ENCODE results near the gene SORD.
"Not testable (repeated sequence)": the region's sequence is repeated elsewhere in the genome, so short reads cannot be mapped to it uniquely, and the experiment has no call there.

Gene SORD

DNA sequence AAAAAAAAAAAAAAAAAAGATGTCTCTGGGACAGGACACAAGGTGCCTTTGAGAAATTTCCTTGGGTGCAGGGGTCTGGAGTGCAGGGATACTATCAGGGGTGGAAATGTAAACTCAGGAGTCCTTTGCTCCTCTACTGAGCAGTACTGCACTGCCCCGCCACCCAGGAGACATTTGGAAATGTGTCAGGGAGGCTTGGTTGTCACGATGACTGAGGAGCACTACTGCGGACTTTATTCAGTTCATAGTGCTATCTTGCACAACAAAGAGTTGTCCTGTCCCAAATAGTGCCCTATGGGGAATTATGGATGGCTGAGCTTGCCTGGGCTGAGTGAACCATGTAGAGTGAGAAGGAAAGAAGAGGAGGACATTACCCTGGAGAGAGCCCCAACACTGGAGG is 2.6 kb downstream of the SORD start:
- DNase-seq, result not testable (repeated sequence)

DNA sequence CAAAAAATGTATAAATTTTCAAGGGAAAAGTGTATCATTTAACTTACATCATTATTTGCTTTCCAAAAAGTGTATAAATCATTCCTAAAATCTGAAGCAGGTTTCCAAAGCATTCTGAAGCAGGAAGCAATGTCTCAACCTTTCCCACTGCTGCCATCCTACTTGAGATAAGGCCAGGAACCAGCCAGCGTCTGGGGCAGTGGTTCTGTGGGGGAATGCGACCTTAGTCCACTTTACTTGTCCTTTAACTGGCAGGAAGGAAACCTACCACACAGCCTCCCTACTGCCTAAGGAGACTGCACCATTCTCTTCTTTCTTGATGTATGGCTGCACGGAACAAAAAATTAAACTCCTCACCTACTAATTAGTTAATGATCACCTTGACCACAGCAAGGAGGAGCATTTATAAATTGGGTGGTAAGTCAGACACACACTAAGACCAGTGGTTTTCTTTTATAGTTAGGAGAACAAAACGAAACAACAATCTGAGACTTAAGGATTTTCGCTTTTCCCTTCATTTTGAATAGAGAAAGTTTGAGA is 3.7 kb downstream of the SORD start:
- no peak for DNase-seq

DNA sequence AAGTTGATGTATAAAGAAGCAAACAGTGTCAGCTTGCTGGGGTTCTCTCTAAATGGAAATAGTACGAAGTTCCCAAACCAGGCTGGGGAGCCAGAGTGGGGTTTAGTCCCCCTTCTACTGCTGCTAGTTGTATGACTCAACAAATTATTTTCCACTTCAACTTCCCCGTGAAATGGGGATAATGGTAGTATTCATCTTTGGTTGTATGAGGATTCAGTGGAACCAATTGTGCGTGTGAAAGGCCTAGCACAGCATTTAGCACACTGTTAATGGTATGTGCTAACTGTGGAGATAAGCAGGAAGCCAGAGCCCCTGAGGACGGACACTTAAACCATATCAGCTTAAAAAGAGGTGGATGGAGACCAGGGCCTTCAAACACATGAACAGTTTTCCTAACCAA is 4.2 kb downstream of the SORD start:
- DNase-seq, result no peak

DNA sequence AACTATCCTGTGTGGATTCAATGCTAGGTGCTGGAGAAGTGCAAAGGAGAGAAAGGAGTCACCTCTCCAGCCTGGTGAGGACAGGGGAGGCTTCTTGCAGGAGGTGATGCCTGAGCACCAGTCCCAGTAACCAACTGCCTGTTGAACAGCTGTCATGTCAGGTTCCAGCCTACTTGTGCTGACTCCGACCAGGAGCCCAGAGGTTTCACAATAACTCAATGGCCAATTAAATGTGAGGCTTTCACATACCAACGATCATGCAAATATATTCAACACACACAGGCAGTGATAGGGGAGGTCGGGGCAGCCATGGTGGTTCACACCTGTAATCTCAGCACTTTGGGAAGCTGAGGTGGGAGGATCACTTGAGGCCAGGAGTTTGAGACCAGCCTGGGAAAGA is 7.7 kb downstream of the SORD start:
- no peak for DNase-seq

DNA sequence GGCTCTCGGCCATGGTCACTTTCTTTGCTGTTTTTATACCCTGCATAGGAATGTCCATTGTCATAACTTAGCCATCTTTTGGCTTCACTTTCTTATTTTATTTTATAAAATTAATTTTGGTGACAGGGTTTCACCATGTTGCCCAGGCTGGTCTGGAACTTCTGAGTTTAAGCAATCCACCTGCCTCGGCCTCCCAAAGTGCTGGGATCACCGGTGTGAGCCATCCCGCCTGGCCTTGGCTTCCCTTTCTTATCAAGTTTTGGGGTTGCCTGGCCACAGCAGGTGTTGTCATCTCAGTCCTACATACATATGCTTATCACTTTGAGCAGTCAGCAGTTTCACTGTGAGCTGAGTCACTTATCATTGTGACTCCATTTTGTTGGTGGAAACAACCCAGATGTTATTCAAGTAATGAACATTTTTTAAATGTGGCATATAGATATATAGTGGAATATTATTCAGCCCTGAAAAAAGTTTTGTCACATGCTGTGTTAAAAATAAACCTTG is 8.6 kb downstream of the SORD start:
- not testable (repeated sequence) for DNase-seq

DNA sequence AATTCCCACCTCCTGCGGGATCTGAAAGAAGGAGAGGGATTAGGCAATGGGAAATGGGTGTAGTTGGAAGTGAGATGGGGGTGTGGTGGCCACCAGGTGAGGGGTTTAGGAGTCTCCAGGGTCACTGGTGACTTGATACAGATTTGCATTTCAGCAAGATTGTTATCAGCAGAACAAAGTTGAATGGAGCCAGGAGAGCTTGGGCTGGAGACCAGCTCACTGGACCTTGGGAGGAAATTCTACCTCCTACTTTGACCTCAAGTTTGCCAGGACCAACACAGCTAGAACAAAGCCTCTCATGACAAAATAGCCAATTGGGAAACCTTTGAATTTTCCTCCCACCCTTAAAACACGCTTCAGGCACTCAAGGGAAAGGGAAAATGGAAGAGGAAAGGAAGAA is 9.5 kb downstream of the SORD start:
- not testable (repeated sequence) for DNase-seq

DNA sequence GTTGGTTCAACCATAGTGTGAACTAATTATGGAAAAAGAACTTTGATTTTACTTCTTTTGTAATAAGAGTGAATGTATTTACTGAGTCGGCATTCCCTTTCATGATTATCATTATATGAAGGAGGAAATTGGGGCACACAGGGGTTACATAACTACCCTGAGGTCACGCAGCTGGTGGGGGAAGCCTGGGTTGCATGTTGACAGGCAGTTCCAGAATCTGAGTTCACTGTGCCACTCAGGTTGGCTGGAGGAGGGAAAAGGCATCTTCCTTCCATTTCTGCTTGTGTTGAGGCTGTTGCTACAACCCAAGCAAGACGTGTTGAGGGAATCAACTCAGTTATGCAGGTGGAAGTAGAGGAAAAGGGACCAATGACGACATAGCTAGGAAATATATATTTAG is 11.1 kb downstream of the SORD start:
- DNase-seq, result not testable (repeated sequence)

DNA sequence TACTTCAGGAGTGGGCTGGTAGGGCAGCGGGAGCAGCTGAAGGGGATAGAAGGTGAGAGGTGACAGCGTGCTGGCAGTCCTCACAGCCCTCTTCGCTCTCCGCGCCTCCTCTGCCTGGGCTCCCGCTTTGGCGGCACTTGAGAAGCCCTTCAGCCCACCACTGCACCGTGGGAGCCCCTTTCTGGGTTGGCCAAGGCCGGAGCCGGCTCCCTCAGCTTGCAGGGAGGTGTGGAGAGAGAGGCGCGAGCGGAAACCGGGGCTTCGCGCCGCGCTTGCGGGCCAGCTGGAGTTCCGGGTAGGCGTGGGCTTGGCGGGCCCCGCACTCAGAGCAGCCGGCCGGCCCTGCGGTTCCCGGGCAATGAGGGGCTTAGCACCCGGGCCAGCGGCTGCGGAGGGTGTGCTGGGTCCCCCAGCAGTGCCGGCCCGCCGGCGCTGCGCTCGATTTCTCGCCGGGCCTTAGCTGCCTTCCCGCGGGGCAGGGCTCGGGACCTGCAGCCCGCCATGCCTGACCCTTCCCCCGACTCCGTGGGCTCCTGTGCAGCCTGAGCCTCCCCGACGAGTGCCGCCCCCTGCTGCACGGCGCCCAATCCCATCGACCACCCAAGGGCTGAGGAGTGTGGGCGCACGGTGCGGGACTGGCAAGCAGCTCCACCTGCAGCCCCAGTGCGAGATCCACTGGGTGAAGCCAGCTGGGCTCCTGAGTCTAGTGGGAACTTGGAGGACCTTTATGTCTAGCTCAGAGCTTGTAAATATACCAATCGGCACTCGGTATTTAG is 11.8 kb downstream of the SORD start:
- not testable (repeated sequence) for DNase-seq

DNA sequence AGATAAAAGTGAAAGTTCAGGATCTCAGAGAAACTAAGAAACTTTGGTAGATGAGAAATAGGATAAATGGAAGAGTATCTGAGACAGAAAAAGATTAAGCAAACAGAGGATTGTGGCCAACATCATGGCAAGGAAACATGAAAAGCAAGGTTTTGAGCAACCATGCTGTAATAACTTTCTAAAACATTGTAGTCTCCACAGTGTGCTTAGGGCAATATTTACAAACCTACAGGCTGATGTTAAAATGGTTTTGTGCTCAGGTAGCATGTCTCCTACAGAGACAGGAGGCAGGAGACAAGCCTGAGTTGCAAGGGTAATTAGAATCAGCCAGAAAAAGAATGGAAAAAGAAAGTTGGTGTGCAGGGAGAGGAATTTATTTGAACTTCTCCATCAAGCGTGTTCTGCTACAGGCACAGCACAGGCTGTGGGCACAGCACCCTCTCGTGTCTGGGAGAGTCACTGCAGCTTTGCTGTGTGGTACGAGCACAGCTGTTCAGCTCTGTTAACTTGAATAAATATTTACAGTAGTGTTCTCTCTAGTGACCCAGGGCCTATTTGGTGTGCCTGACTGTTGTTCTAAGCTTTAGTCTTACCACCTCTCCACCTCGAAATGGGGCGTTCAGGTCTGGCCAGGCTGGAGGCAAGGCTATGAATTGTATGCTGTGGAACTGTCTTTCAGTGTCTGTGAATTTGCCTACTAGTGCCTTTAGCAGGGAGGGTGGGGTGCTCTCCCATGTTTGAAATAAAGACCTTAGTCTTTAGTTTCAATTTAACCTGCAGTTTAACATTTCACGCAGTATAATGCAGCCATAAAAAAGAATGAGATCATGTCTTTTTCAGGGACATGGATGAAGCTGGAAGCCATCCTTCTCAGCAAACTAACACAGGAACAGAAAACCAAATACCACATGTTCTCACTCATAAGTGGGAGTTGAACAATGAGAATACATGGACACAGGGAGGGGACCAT is 14.1 kb downstream of the SORD start:
- peak; percentile 81 for DNase-seq

DNA sequence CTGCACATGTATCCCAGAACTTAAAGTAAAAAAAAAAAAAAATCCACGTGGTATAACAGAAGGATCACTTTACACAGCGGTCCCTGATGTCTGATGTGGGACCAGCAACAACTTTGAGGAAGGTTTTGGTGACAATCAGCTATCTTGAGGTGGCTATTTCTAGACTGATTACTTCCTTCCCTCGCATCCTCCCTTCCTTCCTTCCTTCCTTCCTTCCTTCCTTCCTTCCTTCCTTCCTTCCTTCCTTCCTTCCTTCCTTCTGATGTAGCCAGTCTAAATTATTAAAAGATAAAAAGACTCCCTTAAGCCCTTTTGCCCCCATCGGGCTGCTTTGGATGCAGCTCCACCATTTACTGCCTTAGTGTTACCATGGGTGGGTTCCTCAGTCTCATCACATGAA is 14.9 kb downstream of the SORD start:
- DNase-seq, result no peak

DNA sequence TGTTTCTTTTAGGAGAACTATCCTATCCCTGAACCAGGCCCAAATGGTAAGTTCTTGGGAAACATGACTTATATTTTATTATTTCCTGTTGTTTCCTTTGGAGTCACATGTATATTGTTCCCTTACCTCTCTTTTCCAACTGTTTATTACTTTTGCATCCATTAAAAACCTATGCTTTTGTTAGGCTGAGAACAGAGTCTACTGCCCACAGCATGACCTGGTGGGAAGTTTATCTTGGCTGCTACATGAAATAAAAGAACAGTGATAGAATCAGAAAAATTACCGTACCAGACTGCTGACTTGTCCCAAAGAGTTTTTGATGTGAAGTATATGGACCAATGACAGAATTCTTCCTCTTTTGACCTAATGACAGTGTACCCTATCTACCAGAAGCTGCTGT is 17.4 kb downstream of the SORD start:
- not testable (repeated sequence) for DNase-seq

DNA sequence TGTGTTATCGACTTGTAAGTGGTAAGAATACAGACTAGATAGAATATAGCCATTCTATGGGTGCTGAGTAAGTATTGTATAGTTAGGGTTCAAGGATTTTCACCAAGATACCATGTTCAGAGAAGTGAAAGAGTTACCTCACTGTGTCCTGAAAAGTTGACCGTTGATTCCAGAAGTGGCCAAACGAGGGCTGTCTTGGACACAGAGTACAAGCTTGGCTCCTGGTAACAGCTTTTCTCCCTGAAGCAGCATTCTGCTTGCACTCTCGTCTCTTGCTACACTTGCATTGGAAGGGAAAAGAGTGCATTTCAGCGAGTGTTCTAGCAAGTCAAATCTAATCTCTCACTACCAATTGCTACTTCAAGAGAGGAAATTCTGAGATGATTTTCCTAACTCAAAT is 18.5 kb downstream of the SORD start:
- DNase-seq, result not testable (repeated sequence)

DNA sequence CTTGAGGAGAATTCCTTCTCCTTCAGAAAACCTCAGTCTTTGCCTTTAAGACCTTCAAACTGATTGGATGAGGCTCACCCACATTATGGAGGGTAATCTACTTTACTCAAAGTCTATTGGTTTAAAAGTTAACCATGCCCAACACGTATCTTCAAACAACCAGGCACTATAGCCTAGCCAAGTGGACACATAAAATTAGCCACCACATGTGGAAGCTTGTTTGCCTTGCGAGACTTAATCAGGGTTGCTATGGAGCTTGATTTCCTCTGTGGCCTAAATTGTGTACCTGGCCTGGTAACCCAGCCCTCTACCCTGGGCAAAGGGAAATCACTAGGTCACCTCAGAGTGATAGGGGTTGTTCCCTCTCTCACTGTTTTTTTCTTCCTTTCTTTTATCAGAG is 19.9 kb downstream of the SORD start:
- not testable (repeated sequence) for DNase-seq

DNA sequence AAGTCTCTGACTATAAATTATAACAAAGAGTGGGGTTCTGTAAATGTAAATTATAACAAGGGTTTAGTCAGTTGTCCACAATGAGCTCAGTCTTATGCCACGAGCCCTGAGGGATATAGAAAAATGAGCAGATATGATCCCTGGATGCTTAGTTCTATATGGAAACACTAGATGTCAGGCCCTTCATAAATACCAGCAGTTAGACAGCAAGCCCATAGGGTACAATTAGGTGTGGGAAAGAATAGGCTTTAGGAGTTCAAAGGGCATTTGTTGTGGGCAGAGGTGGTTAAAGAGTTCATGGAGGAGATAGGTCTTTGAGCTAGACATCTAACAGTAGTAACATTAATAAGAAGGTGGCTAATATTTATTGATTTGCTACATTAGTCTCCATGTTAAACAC is 21.3 kb downstream of the SORD start:
- DNase-seq, result not testable (repeated sequence)

DNA sequence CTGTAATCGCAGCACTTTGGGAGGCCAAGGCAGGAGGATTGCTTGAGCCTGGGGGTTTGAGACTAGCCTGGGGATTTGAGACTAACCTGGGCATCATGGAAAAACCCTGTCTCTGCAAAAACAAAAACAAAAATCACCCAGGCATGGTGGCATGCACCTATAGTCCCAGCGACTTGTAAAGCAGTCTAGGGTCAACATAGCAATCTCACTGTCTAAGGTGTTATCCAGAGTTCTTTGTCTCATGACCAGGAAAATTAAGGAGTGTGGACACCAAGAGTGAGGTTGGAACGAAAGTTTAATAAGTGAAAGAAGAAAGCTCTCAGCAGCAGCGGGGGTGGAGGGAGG is 25.4 kb downstream of the SORD start:
- not testable (repeated sequence) for DNase-seq

DNA sequence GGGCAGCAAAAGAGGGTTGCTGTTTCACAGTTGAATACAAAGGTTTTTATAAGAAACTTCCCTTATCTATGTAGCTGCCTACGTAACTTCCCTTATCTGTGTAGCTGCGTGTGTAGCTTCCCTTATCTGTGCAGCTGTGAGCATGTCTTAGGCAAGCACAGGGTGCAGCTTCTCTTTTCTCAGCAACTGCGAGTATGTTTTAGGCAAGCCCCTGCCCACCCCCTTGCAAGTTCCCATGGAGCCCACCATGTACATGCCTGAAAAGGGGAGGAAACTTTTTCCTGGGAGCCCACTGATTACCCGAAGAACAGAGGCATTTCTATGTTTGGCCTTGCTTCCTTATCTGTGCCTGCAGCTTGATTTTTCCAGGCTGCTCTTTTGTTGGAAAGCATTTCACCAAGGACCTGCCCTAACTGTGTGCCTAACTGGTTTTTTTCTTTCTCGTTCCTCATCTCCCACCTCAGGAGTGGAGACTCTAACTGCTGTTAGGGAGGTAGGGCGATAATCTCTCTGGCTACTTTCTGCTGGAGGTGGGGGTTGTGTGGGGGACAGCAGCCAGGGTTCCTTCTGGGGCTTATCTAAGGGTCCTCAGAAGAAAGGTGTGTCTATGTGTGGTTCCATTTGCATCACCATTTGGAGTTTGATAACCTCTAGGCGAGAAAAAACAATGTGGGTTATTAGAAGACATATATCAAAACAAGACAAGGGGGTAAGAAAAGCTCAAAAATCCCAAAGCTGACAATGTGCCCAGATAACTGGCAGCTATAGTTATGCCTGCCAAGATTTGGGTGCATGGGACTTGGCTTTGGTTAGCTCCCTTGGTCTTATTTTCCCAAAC is 26.0 kb downstream of the SORD start:
- DNase-seq, result no peak

DNA sequence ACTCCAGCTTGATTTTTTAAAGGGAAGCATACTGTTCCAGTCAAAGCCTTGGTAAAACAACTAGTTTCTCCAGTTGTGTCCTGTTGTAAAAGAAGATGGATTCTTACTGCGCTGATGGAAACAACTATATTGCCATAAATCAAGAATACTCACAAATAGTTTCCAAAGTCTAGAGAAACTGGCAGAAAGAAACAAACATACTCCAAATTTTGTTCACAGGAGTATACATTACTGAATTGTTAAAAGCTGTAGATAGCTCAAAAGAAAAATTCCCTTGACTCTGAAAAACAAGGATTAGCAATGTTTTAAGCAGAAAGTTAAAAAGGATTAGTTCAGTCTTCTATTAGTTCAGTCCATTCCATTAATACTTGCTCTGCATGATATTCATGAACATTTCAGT is 27.6 kb downstream of the SORD start:
- no peak for DNase-seq

DNA sequence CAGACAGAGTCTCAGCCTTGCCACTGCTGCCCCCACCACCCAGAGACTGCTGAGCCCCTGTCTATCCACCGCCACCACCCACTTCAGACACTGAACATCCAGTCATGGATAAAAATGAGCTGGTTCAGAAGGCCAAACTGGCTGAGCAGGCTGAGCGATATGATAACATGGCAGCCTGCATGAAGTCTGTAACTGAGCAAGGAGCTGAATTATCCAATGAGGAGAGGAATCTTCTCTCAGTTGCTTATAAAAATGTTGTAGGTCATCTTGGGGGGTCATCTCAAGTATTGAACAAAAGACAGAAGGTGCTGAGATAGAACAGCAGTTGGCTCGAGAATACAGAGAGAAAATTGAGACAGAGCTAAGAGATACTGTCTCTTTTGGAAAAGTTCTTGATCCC is 29.7 kb downstream of the SORD start:
- not testable (repeated sequence) for DNase-seq

DNA sequence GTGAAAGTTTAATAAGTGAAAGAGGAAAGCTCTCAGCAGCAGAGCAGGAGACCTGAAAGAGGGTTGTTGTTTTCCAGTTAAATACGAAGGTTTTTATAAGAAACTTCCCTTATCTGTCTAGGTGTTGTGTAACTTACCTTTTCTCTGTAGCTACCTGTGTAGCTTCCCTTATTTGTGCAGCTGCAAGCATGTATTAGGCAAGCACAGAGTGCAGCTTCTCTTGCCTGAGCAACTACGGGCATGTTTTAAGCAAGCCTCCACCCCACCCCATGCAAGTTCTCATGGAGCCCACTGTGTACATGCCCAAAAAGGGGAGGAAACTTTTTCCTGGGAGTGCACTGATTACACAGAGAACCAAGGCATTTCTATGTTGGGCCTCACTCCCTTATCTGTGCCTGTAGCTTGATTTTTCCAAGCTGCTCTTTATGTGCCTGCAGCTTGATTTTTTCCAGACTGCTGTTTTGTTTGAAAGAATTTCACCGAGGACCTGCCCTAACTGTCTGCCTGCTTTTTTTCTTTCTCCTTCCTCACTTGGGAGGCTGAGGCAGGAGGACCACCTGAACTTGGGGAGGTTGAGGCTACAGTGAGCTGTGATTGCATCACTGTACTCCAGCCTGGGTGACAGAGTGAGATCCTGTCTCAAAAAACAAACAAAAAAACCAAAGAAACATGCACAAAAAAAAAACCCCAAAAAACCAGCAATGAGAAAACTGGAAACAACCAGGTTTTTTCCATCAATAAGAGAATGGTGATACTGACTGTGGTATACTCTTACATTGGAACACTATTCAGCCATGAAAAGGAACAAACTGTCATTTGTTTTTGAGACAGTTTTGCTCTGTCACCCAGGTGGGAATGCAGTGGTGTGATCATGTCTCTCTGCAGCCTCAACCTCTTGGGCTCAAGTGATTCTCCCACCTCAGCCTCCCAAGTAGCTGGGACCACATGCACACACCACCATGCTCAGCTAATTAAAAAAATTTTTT is 36.0 kb downstream of the SORD start:
- not testable (repeated sequence) for DNase-seq

DNA sequence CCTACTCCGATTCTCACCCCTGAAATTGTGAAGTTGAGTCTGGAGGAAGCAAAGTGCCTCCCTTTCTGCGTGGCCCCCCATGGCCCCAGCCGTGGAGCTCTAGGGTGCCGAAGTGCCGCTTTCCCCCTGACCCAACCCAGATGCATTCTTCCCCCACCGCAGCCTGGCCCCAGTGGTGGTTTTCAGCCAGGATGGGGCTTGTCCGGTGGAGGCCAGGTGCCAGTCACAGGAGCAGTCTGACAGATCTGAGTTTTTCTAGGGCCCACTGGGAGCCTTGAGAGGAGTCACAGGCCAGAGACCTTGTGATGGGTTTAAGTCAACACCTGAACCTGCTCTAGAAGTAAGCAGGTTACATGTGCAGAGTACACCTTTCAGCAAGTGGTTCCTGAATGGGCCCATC is 39.3 kb downstream of the SORD start:
- not testable (repeated sequence) for DNase-seq

DNA sequence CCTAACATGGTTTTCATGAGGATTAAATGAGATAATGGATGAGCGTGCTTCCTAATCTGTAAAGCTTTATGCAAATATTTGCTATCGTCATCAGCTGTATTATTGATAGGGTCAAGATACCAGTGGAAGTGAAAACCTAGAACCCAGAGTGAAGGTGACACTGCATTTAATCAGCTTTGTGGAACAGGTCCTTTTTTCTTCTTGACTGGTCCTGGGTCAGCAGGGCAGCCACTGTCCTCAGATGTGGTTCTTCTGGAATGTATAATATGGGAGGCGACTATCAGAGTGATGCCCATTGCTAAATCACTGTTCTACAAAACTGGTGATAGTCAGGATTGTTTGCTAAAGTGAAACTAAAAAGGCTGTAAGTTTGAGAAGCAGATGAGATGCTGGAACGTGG is 41.4 kb downstream of the SORD start:
- DNase-seq, result no peak

Data from islet precursor cell (in vitro differentiated cells).